ENCODE data around the gene ST3GAL3.

DNA sequence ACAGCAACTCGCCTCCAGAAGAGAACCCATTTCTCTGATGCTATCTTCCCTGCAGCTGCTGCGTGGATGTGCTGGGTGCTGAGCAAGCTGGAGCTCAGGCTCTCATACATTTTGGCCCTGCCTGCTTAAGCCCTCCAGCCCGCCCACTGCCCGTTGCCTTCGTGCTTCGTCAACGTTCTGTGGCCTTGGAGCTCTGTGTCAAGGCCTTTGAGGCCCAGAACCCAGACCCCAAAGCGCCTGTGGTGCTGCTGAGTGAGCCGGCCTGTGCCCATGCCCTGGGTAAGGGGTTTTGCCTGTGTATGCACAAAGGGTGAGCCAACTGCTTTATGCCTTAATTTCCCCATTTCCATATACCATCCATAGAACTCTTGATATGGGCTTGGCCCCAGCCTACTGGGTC is 263.6 kb downstream of the ST3GAL3 start:
- TF ChIP-seq CTCF (conservative IDR thresholded peaks at IDR 0.05; ENCODE audit: low read depth, low read length) (no peak), EZH2 (IDR thresholded peaks at IDR 0.05; ENCODE audit: borderline replicate concordance, low read depth, low read length, poor library complexity, severe bottlenecking) (no peak)

All from A673 (cell line).